ENCODE data around the gene FAM210A. TPM values are rescaled to one million over a fixed set of nuclear protein-coding genes. Genes with fewer than 3 reads are reported as not detected.

FAM210A gene
- total and polyA plus RNA-seq, 7 donors = 11.4 to 45.8 (median 28.8) TPM

DNA sequence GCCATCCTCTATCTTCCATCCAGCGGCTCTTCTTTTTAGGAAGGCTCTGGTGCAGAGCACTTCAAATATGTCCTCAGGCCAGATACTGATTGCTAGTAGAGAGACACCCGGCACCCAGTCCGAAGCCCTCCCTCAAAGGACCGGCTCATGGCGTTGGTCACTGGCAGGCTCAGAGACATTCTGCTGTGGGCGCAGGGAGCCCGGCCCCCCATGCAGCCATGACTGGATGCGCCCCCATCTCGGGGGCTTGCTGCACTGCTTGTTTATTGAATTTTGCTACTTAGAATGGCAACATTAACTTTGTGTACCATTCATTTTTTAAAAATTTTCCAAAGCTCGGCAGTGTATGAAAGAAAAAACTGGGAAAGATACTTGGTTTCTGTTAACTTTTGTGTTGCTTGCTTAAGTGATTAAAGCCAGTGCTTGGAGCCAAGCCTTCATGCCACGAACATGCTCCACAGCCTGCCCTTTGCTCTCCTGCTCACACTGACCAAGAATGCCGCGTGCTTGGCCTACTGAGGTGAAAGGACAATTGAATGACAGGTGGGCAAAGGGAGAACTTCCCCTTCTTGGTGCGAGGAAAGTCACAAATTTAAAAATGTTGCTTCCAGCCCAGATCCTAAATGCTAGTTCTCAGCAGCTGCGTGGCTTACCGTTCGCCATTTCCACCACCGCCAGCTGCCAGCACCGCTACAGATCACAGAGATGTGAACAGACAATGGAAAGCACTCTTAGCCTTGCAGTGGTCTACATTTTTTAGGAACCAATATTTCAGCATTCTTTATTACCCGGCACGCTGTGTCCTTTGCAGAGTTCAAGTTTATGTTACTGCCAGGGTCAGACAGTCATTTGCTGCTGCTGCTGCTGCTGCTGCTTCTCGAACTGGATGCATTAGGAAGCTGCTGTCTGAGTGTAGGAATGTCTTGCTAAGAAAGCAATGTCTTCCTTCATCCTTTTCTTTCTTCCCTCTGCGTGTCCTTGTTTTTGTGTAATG is 76.7 kb downstream of the FAM210A start:
- no peak overlapping the region for H3K4me3 ChIP-seq
- ATAC-seq (no peak), DNase-seq (no peak)
- 78 to 81% (median 79%) methylated on average over 23 of the region's 23 CpGs for whole genome bisulfite sequencing, 3 donors
- H3K27me3 ChIP-seq (ENCODE audit: insufficient read depth in 3 of 3, low read length in 2 of 3) = no peaks in the 10 kb centered on the region
- TF ChIP-seq, protein P1, sequence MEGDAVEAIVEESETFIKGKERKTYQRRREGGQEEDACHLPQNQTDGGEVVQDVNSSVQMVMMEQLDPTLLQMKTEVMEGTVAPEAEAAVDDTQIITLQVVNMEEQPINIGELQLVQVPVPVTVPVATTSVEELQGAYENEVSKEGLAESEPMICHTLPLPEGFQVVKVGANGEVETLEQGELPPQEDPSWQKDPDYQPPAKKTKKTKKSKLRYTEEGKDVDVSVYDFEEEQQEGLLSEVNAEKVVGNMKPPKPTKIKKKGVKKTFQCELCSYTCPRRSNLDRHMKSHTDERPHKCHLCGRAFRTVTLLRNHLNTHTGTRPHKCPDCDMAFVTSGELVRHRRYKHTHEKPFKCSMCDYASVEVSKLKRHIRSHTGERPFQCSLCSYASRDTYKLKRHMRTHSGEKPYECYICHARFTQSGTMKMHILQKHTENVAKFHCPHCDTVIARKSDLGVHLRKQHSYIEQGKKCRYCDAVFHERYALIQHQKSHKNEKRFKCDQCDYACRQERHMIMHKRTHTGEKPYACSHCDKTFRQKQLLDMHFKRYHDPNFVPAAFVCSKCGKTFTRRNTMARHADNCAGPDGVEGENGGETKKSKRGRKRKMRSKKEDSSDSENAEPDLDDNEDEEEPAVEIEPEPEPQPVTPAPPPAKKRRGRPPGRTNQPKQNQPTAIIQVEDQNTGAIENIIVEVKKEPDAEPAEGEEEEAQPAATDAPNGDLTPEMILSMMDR (IDR thresholded peaks at IDR 0.05) = no peak
- H3K9me3 ChIP-seq = no peaks in the 10 kb centered on the region
- peaks cover 0 to 5% of the 10 kb centered on the region in 2 donors for H3K36me3 ChIP-seq (ENCODE audit: insufficient read depth in 1 of 2, low read depth in 1 of 2)
- H3K27ac ChIP-seq = no peak overlapping the region
- intact Hi-C loops (cut with DNase I) = no loop called here
- no peaks in the 10 kb centered on the region for H3K4me1 ChIP-seq

DNA sequence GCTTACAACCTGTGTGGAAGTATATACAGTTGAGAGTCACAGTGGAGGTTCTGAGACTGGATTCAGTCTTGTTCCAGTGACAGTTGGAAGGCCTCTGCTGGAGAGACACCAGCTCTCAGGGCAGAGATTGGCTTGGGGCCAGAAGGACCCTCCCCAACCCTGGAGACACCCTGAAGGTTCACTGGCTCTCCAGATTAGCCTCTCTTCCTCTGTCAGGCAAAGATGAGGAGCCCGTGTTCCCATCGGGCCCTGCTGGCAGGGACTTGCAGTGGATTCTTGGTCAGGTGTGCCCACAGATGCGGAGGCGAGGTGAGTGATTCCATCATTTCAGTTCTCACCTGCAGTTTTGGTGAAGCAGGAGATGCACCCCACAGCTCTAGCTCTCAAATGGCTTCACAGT is 78.6 kb downstream of the FAM210A start:
- intact Hi-C loops (cut with DNase I) = no loop called here
- Histone ChIP-seq H3K27ac (no peak overlapping the region), H3K36me3 (ENCODE audit: insufficient read depth in 1 of 2, low read depth in 1 of 2) (peaks cover 0 to 5% of the 10 kb centered on the region in 2 donors), H3K4me3 (no peak overlapping the region), H3K4me1 (no peaks in the 10 kb centered on the region), H3K9me3 (no peaks in the 10 kb centered on the region), H3K27me3 (ENCODE audit: insufficient read depth in 3 of 3, low read length in 2 of 3) (no peaks in the 10 kb centered on the region)
- 90 to 95% (median 94%) methylated on average over 4 of the region's 4 CpGs for WGBS, 3 donors
- ATAC-seq = no peak
- TF ChIP-seq, protein P1 (IDR thresholded peaks at IDR 0.05) = no peak
- DNase-seq = no peak

DNA sequence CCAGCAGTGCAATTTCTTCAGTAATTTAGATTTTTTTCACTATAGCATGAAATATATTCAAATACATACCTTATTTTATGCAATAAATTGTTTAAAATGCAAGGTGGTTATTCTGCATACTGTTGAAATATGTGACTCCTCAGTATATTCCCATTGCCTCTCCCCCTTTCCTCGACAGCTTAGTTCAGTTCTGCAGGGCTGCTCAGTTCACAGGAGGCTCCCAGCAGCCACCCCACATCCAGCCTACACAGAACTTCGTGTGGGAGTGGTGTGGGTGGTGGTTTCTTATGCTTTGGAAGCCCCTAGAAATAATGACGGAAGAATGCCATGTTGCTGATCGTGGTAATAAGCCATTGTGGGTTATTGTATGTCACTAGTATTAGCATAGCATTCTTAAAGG is 79.7 kb downstream of the FAM210A start:
- H3K27ac ChIP-seq = no peak overlapping the region
- DNase-seq (no peak), ATAC-seq (no peak)
- H3K27me3 ChIP-seq (ENCODE audit: insufficient read depth in 3 of 3, low read length in 2 of 3) = no peaks in the 10 kb centered on the region
- H3K36me3 ChIP-seq (ENCODE audit: insufficient read depth in 1 of 2, low read depth in 1 of 2) = peaks cover 0 to 5% of the 10 kb centered on the region in 2 donors
- no peaks in the 10 kb centered on the region for H3K9me3 ChIP-seq
- TF ChIP-seq, protein P1 (IDR thresholded peaks at IDR 0.05) = no peak
- 69 to 79% (median 71%) methylated on average over 4 of the region's 4 CpGs for WGBS, 3 donors
- intact Hi-C loops (cut with DNase I) = no loop called here
- no peak overlapping the region for H3K4me3 ChIP-seq
- no peaks in the 10 kb centered on the region for H3K4me1 ChIP-seq

DNA sequence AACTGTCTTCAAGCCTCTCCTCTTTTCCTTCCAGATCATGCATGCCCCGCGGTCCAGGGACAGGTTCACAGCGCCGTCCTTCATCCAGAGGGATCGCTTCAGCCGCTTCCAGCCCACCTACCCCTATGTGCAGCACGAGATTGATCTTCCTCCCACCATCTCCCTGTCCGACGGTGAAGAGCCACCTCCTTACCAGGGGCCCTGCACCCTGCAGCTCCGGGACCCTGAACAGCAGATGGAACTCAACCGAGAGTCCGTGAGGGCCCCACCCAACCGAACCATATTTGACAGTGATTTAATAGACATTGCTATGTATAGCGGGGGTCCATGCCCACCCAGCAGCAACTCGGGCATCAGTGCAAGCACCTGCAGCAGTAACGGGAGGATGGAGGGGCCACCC is 81.3 kb downstream of the FAM210A start:
- DNase-seq (no peak), ATAC-seq (no peak)
- 94 to 96% (median 95%) methylated on average over 16 of the region's 16 CpGs for WGBS, 3 donors
- intact Hi-C loops (cut with DNase I) = no loop called here
- H3K27ac ChIP-seq = no peak overlapping the region
- H3K4me3 ChIP-seq = no peak overlapping the region
- H3K9me3 ChIP-seq = no peaks in the 10 kb centered on the region
- peaks cover 0 to 1% (median 0%) of the 10 kb centered on the region in 3 donors for H3K27me3 ChIP-seq (ENCODE audit: insufficient read depth in 3 of 3, low read length in 2 of 3)
- TF ChIP-seq, protein P1 (IDR thresholded peaks at IDR 0.05) = no peak
- H3K36me3 ChIP-seq (ENCODE audit: insufficient read depth in 1 of 2, low read depth in 1 of 2) = peaks cover 0 to 5% of the 10 kb centered on the region in 2 donors
- no peaks in the 10 kb centered on the region for H3K4me1 ChIP-seq
